ENCODE data around the gene DNTTIP2. TPM values are rescaled to one million over a fixed set of nuclear protein-coding genes. Genes with fewer than 3 reads are reported as not detected.
"Not testable (repeated sequence)": the region's sequence is repeated elsewhere in the genome, so short reads cannot be mapped to it uniquely, and the experiment has no call there.

DNTTIP2 gene
- total RNA-seq, 2 donors from 2014 or later: 62.9 to 79.5 TPM

- Mint-ChIP-seq H3K27ac (no peak overlapping the region), H3K36me3 (ENCODE audit: low read depth) (peaks cover 53% of the 10 kb centered on the region), H3K4me1 (peaks cover 3% of the 10 kb centered on the region), H3K9me3 (no peaks in the 10 kb centered on the region), H3K4me3 (no peak overlapping the region), H3K27me3 (no peaks in the 10 kb centered on the region)
- ATAC-seq (replicated peaks): no peak
Measured at GRCh38 chr1:93900723-93901504, 21.9 kb upstream of the DNTTIP2 start.

- H3K36me3 Mint-ChIP-seq (ENCODE audit: low read depth): peaks cover 61% of the 10 kb centered on the region
- no peaks in the 10 kb centered on the region for H3K9me3 Mint-ChIP-seq
- no peak overlapping the region for H3K4me3 Mint-ChIP-seq
- H3K4me1 Mint-ChIP-seq: no peaks in the 10 kb centered on the region
- peak overlapping the region; percentile 70 for H3K27ac Mint-ChIP-seq
- H3K27me3 Mint-ChIP-seq: no peaks in the 10 kb centered on the region
- ATAC-seq (replicated peaks): no peak
Measured at GRCh38 chr1:93899543-93900207, 20.7 kb upstream of the DNTTIP2 start.

- no peak for ATAC-seq (replicated peaks)
- Mint-ChIP-seq H3K4me3 (no peak overlapping the region), H3K36me3 (ENCODE audit: low read depth) (peaks cover 44% of the 10 kb centered on the region), H3K27me3 (no peaks in the 10 kb centered on the region), H3K9me3 (no peaks in the 10 kb centered on the region), H3K27ac (no peak overlapping the region), H3K4me1 (no peaks in the 10 kb centered on the region)
Measured at GRCh38 chr1:93888900-93889299, 9.9 kb upstream of the DNTTIP2 start.

- H3K4me1 Mint-ChIP-seq: peaks cover 15% of the 10 kb centered on the region
- no peak overlapping the region for H3K4me3 Mint-ChIP-seq
- H3K27me3 Mint-ChIP-seq: no peaks in the 10 kb centered on the region
- no peak overlapping the region for H3K27ac Mint-ChIP-seq
- H3K36me3 Mint-ChIP-seq (ENCODE audit: low read depth): peaks cover 29% of the 10 kb centered on the region
- H3K9me3 Mint-ChIP-seq: no peaks in the 10 kb centered on the region
- no peak for ATAC-seq (replicated peaks)
Measured at GRCh38 chr1:93882269-93882668, 3.3 kb upstream of the DNTTIP2 start.

- Mint-ChIP-seq H3K27me3 (no peaks in the 10 kb centered on the region), H3K36me3 (ENCODE audit: low read depth) (peaks cover 44% of the 10 kb centered on the region), H3K4me3 (no peak overlapping the region), H3K27ac (peak overlapping the region; percentile 39), H3K9me3 (no peaks in the 10 kb centered on the region), H3K4me1 (peaks cover 27% of the 10 kb centered on the region)
- ATAC-seq (replicated peaks): no peak
Measured at GRCh38 chr1:93880731-93881130, 1.7 kb upstream of the DNTTIP2 start.

DNA sequence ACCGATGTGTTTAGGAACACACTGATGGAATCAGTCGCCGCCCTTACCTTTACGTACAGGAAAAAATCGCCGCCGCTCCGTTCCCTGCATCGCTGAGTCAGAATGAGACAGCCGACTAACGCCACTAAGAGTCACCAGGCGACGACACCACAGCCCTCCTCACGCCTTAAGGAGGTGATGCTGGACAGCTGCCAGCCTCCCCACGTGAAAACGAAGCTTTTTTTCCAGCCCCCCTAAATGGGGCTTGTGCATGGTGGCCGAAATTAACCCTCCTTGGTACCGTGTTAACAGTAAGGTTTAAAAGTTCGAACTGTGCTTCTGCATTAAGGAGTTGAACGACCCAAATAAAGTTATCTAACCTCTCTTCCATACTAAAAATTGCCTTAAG is 511 bp downstream of the DNTTIP2 start:
- Mint-ChIP-seq H3K27me3 (no peaks in the 10 kb centered on the region), H3K9me3 (no peaks in the 10 kb centered on the region), H3K27ac (peak overlapping the region; percentile 99), H3K36me3 (ENCODE audit: low read depth) (peaks cover 67% of the 10 kb centered on the region), H3K4me3 (peak overlapping the region; percentile 96), H3K4me1 (peaks cover 35% of the 10 kb centered on the region)
- peak; percentile 86 for ATAC-seq (replicated peaks)

DNA sequence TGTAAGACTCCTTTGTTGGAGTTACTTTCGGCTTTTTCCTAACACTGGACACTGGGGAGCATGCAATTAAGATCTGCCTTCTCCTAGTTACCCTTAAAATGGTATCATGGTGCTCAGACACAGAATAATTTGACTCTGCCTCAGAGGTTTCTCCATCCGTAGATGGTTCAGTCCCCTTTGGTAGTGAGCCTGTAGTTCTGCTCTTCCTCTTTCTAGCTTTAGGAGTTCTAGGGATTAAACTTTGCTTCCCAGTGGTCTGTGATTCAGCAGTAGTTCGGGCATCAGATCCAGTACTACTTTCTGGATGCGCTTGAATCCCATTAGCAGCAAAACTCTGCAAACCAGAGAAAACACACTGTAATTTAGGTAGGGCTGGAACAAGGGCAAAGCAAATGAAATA is 1.5 kb downstream of the DNTTIP2 start:
- H3K4me3 Mint-ChIP-seq: peak overlapping the region; percentile 96
- peaks cover 68% of the 10 kb centered on the region for H3K36me3 Mint-ChIP-seq (ENCODE audit: low read depth)
- no peaks in the 10 kb centered on the region for H3K9me3 Mint-ChIP-seq
- ATAC-seq (replicated peaks): no peak
- peak overlapping the region; percentile 99 for H3K27ac Mint-ChIP-seq
- no peaks in the 10 kb centered on the region for H3K27me3 Mint-ChIP-seq
- H3K4me1 Mint-ChIP-seq: peaks cover 35% of the 10 kb centered on the region

DNA sequence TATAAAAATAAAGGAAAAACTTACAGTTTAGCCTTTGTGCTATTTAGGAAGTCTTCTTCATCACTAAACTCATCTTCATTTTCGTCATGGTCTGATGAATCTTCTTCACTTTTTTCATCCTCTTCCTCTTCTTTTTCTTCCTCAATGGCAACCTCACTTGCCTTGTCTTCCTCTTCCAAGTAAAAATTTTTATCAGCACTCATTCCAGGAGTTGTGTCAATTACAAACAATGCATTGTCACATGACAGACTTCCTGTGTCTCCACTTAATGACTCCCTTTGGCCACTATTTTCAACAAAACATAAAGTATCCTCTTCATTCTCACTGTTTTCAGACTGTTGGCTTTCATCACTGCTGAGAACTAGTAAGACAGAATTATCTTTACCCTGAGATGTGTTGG is 2.8 kb downstream of the DNTTIP2 start:
- Mint-ChIP-seq H3K36me3 (ENCODE audit: low read depth) (peaks cover 81% of the 10 kb centered on the region), H3K27ac (peak overlapping the region; percentile 99), H3K4me1 (peaks cover 35% of the 10 kb centered on the region), H3K4me3 (peak overlapping the region; percentile 96), H3K27me3 (no peaks in the 10 kb centered on the region), H3K9me3 (no peaks in the 10 kb centered on the region)
- ATAC-seq (replicated peaks): no peak

DNA sequence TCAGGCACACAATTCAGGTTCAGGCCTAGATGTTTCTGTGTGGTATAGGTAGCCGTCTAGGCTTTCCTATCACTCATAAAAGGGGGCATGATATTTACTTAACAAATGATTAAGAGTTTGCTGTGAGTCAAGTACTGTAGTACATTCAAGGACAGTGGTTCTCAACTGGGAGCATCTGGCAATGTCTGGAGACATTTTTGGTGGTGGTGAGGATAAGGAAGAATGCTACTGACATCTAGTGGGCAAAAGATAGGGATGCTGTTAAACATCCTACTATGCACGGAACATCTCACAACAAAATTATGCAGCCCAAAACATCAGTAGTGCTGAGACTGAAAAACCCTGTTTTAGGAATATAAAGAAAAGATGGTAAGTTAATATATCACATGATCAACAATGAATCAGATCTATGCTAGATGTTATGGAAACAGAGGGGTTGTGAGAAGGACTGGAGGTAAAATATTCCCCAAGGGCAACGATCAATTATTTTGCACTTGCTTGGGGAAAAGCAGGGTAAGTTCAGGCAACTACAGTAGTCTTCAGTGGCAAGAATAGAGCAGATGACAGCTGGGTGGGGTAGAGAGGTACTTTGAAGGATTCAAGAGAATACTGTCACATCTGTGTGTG is 4.9 kb downstream of the DNTTIP2 start:
- Mint-ChIP-seq H3K9me3 (no peaks in the 10 kb centered on the region), H3K4me3 (no peak overlapping the region), H3K4me1 (peaks cover 23% of the 10 kb centered on the region), H3K27me3 (no peaks in the 10 kb centered on the region), H3K36me3 (ENCODE audit: low read depth) (peaks cover 100% of the 10 kb centered on the region), H3K27ac (peak overlapping the region; percentile 26)
- ATAC-seq (replicated peaks): no peak

- Mint-ChIP-seq H3K27ac (peak overlapping the region; percentile 53), H3K36me3 (ENCODE audit: low read depth) (peaks cover 93% of the 10 kb centered on the region), H3K9me3 (no peaks in the 10 kb centered on the region), H3K4me3 (no peak overlapping the region), H3K4me1 (peaks cover 11% of the 10 kb centered on the region), H3K27me3 (no peaks in the 10 kb centered on the region)
- no peak for ATAC-seq (replicated peaks)
Measured at GRCh38 chr1:93871366-93871765, 7.6 kb downstream of the DNTTIP2 start.

GRCh38 chr1:93869653-93870052 is 9.4 kb downstream of the DNTTIP2 start:
- no peak overlapping the region for H3K4me3 Mint-ChIP-seq
- H3K27ac Mint-ChIP-seq: no peak overlapping the region
- H3K4me1 Mint-ChIP-seq: peaks cover 8% of the 10 kb centered on the region
- H3K9me3 Mint-ChIP-seq: no peaks in the 10 kb centered on the region
- no peaks in the 10 kb centered on the region for H3K27me3 Mint-ChIP-seq
- no peak for ATAC-seq (replicated peaks)
- peaks cover 76% of the 10 kb centered on the region for H3K36me3 Mint-ChIP-seq (ENCODE audit: low read depth)

DNA sequence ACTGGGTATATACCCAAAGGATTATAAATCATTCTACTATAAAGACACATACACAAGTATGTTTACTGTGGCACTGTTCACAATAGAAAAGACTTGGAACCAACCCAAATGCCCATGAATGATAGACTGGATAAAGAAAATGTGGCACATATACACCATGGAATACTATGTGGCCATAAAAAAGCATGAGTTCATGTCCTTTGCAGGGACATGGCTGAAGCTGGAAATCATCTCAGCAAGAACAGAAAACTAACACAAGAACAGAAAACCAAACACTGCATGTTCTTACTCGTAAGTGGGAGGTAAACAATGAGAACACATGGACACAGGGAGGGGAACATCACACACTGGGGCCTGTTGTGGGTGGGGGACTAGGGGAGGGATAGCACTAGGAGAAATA is 10.5 kb downstream of the DNTTIP2 start:
- not testable (repeated sequence) for H3K9me3 Mint-ChIP-seq; H3K4me1 Mint-ChIP-seq; ATAC-seq (replicated peaks); H3K4me3 Mint-ChIP-seq; H3K27me3 Mint-ChIP-seq
- Mint-ChIP-seq H3K36me3 (ENCODE audit: low read depth) (peaks cover 64% of the 10 kb centered on the region), H3K27ac (peak overlapping the region; percentile 50)

DNA sequence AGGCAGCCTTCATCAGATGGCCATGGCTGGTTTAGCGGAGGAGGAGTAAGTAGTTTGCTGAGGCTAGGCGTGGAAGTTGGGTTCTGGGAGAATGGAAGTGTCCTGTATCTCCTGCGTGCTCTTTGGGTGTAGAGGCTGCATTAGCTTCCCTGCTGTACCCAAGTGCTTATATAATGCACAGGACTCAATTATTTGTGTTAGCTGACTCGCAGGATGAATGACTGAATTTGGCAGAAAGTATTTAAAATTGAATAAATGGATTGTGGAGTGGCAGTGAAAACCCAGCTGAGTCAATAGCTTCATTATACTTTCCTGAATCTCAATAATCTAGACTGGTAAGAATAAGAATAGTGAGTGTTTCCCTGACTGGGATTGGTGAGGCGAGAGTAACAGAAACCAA is 13.8 kb downstream of the DNTTIP2 start:
- no peaks in the 10 kb centered on the region for H3K4me1 Mint-ChIP-seq

GRCh38 chr1:93864175-93864574 is 14.8 kb downstream of the DNTTIP2 start:
- Mint-ChIP-seq H3K9me3 (no peaks in the 10 kb centered on the region), H3K27ac (no peak overlapping the region), H3K4me3 (no peak overlapping the region), H3K27me3 (no peaks in the 10 kb centered on the region), H3K4me1 (no peaks in the 10 kb centered on the region), H3K36me3 (ENCODE audit: low read depth) (peaks cover 21% of the 10 kb centered on the region)
- ATAC-seq (replicated peaks): no peak

More for the DNA sequence above, 13.8 kb downstream of the DNTTIP2 start:
- Mint-ChIP-seq H3K4me3 (no peak overlapping the region), H3K27ac (no peak overlapping the region), H3K27me3 (no peaks in the 10 kb centered on the region), H3K36me3 (ENCODE audit: low read depth) (peaks cover 32% of the 10 kb centered on the region), H3K9me3 (no peaks in the 10 kb centered on the region)
- no peak for ATAC-seq (replicated peaks)

DNA sequence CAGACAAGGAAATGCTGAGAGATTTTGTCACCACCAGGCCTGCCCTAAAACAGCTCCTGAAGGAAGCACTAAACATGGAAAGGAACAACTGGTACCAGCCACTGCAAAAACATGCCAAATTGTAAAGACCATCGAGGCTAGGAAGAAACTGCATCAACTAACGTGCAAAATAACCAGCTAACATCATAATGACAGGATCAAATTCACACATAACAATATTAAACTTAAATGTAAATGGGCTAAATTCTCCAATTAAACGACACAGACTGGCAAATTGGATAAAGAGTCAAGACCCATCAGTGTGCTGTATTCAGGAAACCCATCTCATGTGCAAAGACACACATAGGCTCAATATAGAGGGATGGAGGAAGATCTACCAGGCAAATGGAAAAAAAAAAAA is 21.4 kb downstream of the DNTTIP2 start:
- not testable (repeated sequence) for H3K4me3 Mint-ChIP-seq; H3K36me3 Mint-ChIP-seq (ENCODE audit: low read depth); H3K4me1 Mint-ChIP-seq; ATAC-seq (replicated peaks); H3K9me3 Mint-ChIP-seq; H3K27me3 Mint-ChIP-seq; H3K27ac Mint-ChIP-seq
